Nephron (organoid): ENCODE measurements around the gene TM7SF2.

Experiments used
- H3K27ac Mint-ChIP-seq, 3 experiments: 2 replicates each; pipeline ENCODE4 v1.8.0; 2020; ENCODE audit warnings: mixed read lengths in 3 of 3, mild to moderate bottlenecking in 2 of 3, moderate library complexity in 1 of 3
- H3K27me3 Mint-ChIP-seq: 2 replicates; pipeline ENCODE4 v1.8.0; 2021; ENCODE audit warnings: low read depth, mild to moderate bottlenecking, moderate library complexity, mixed read lengths
- H3K36me3 Mint-ChIP-seq: 2 replicates; pipeline ENCODE4 v1.8.0; 2020; ENCODE audit warnings: low read depth, mixed read lengths
- H3K4me1 Mint-ChIP-seq: 2 replicates; pipeline ENCODE4 v1.8.0; 2020; ENCODE audit warnings: mixed read lengths
- H3K4me3 Mint-ChIP-seq, 3 experiments: 2 replicates each; pipeline ENCODE4 v1.8.0; 2020; ENCODE audit warnings: mild to moderate bottlenecking in 3 of 3, mixed read lengths in 3 of 3, moderate library complexity in 2 of 3
- H3K9me3 Mint-ChIP-seq: 2 replicates; pipeline ENCODE4 v1.8.0; 2020; ENCODE audit warnings: mixed read lengths
- CTCF ChIP-seq, 3 experiments: fragments of 200-600 bp; sonication (generic); IDR thresholded peaks; one replicate each; pipeline ENCODE4 v1.5.0; 2021; ENCODE audit warnings: antibody characterized with exemption in 3 of 3; ENCODE audit not compliant: unreplicated experiment in 3 of 3

The TM7SF2 gene

GRCh38 chr11:65095427-65095826, 16.2 kb upstream of the TM7SF2 start:
- Mint-ChIP-seq H3K4me3 (peak overlapping the region; percentile 93 to 97 (median 97)), H3K27me3 (no peaks in the 10 kb centered on the region), H3K9me3 (no peaks in the 10 kb centered on the region), H3K4me1 (peaks cover 10% of the 10 kb centered on the region), H3K36me3 (no peaks in the 10 kb centered on the region), H3K27ac (peak overlapping the region; percentile 95 to 98 (median 97))
- TF ChIP-seq CTCF (IDR thresholded peaks at IDR 0.05; ENCODE audit: unreplicated experiment in 3 of 3): no peak

GRCh38 chr11:65095974-65096806, 15.5 kb upstream of the TM7SF2 start, which contains the start of gene VPS51:
TSS of gene VPS51 (plus strand) at chr11:65096214. CDS start at chr11:65096251, 37 bp downstream.
- Mint-ChIP-seq H3K4me1 (peaks cover 10% of the 10 kb centered on the region), H3K9me3 (no peaks in the 10 kb centered on the region), H3K4me3 (peak within 1 kb of the TSS; percentile 93 to 97 (median 97)), H3K27me3 (no peaks in the 10 kb centered on the region), H3K36me3 (no peaks in the 10 kb centered on the region), H3K27ac (peak within 1 kb of the TSS; percentile 95 to 98 (median 97))
- no peak for TF ChIP-seq CTCF (IDR thresholded peaks at IDR 0.05; ENCODE audit: unreplicated experiment in 3 of 3)

- no peak for TF ChIP-seq CTCF (IDR thresholded peaks at IDR 0.05; ENCODE audit: unreplicated experiment in 3 of 3)
- Mint-ChIP-seq H3K4me1 (peaks cover 10% of the 10 kb centered on the region), H3K4me3 (peak overlapping the region; percentile 93 to 97 (median 97)), H3K36me3 (no peaks in the 10 kb centered on the region), H3K9me3 (no peaks in the 10 kb centered on the region), H3K27me3 (no peaks in the 10 kb centered on the region), H3K27ac (peak overlapping the region in 1 of 3 experiments; percentile 95)
These were observed 14.7 kb upstream of the TM7SF2 start for GRCh38 chr11:65096926-65097325.

GRCh38 chr11:65100674-65101350, 10.9 kb upstream of the TM7SF2 start:
- Mint-ChIP-seq H3K9me3 (no peaks in the 10 kb centered on the region), H3K4me3 (no peak overlapping the region), H3K27me3 (no peaks in the 10 kb centered on the region), H3K4me1 (peaks cover 7% of the 10 kb centered on the region), H3K27ac (no peak overlapping the region), H3K36me3 (peaks cover 7% of the 10 kb centered on the region)
- no peak for TF ChIP-seq CTCF (IDR thresholded peaks at IDR 0.05; ENCODE audit: unreplicated experiment in 3 of 3)

GRCh38 chr11:65102142-65103095, 9.3 kb upstream of the TM7SF2 start:
- H3K9me3 Mint-ChIP-seq: no peaks in the 10 kb centered on the region
- no peak overlapping the region for H3K4me3 Mint-ChIP-seq
- H3K4me1 Mint-ChIP-seq: peaks cover 5% of the 10 kb centered on the region
- peak overlapping the region in 1 of 3 experiments; percentile 27 for H3K27ac Mint-ChIP-seq
- no peak for TF ChIP-seq CTCF (IDR thresholded peaks at IDR 0.05; ENCODE audit: unreplicated experiment in 3 of 3)
- H3K36me3 Mint-ChIP-seq: peaks cover 10% of the 10 kb centered on the region
- H3K27me3 Mint-ChIP-seq: no peaks in the 10 kb centered on the region
